OCI-LY1 (cell line): Measurements from ENCODE around the gene TBC1D16.

ENCODE experiments used
- H2AFZ ChIP-seq: fragments of 200-600 bp; sonication (generic), shearing (Covaris generic); 2 replicates; pipeline ENCODE4 v1.6.0; 2014; ENCODE audit warnings: antibody characterized with exemption, mild to moderate bottlenecking, low read length
- H3F3A ChIP-seq: fragments of 200-600 bp; sonication (generic), shearing (Covaris generic); 2 replicates; pipeline ENCODE4 v1.6.0; 2014; ENCODE audit warnings: mild to moderate bottlenecking, antibody characterized with exemption, low read length, moderate library complexity; ENCODE audit not compliant: insufficient read depth
- H3K27ac ChIP-seq: fragments of 200-600 bp; sonication (generic); 2 replicates; pipeline ENCODE4 v1.5.1; 2014; ENCODE audit warnings: low read length, mixed run types, mild to moderate bottlenecking, low read depth; ENCODE audit not compliant: poor library complexity, severe bottlenecking
- H3K27me3 ChIP-seq: fragments of 200-600 bp; sonication (generic); 2 replicates; pipeline ENCODE4 v1.6.0; 2014; ENCODE audit warnings: antibody characterized with exemption, mild to moderate bottlenecking, low read length, moderate library complexity; ENCODE audit not compliant: insufficient read depth
- H3K36me3 ChIP-seq: fragments of 200-600 bp; sonication (generic); 2 replicates; pipeline ENCODE4 v1.6.1; 2014; ENCODE audit warnings: mild to moderate bottlenecking, antibody characterized with exemption, low read length, moderate library complexity, mixed read lengths; ENCODE audit not compliant: insufficient read depth
- H3K4me1 ChIP-seq: fragments of 200-600 bp; sonication (generic); 2 replicates; pipeline ENCODE4 v1.5.1; 2014; ENCODE audit warnings: mild to moderate bottlenecking, low read length, moderate library complexity; ENCODE audit not compliant: insufficient read depth, severe bottlenecking
- H3K4me2 ChIP-seq: fragments of 200-600 bp; sonication (generic), shearing (Covaris generic); 2 replicates; pipeline ENCODE4 v1.6.1; 2014; ENCODE audit warnings: low read length
- H3K4me3 ChIP-seq: fragments of 200-600 bp; sonication (generic); 2 replicates; pipeline ENCODE4 v1.5.1; 2014; ENCODE audit warnings: low read length, low read depth, mild to moderate bottlenecking, mixed read lengths; ENCODE audit not compliant: poor library complexity, severe bottlenecking
- H3K79me2 ChIP-seq: fragments of 200-600 bp; shearing (Covaris generic); 2 replicates; pipeline ENCODE4 v1.6.1; 2016; ENCODE audit warnings: mixed run types, low read length, mixed read lengths; ENCODE audit not compliant: insufficient read depth
- H3K9ac ChIP-seq: fragments of 200-600 bp; sonication (generic), shearing (Covaris generic); 2 replicates; pipeline ENCODE4 v1.6.1; 2014; ENCODE audit warnings: mild to moderate bottlenecking, low read length, mixed read lengths
- H3K9me2 ChIP-seq: fragments of 200-600 bp; sonication (generic), shearing (Covaris generic); 2 replicates; pipeline ENCODE4 v1.6.1; 2014; ENCODE audit warnings: low read depth, mild to moderate bottlenecking, low read length, mixed read lengths
- H3K9me3 ChIP-seq: fragments of 200-600 bp; shearing (Covaris generic); 2 replicates; pipeline ENCODE4 v1.6.1; 2014; ENCODE audit warnings: low read length, mixed read lengths
- H4K20me1 ChIP-seq: fragments of 200-600 bp; sonication (generic), shearing (Covaris generic); 2 replicates; pipeline ENCODE4 v1.6.0; 2016; ENCODE audit warnings: mild to moderate bottlenecking, low read length; ENCODE audit not compliant: insufficient read depth
- EZH2 ChIP-seq: fragments of 200-600 bp; sonication (generic), shearing (Covaris generic); IDR thresholded peaks from 2 replicates; pipeline ENCODE4 v1.8.0; 2017; ENCODE audit warnings: borderline replicate concordance, mixed run types, mild to moderate bottlenecking, antibody characterized with exemption, low read length, moderate library complexity, mixed read lengths
- TF ChIP-seq, protein P1 (sequence below): fragments of 200-600 bp; sonication (generic), shearing (Covaris generic); IDR thresholded peaks from 2 replicates; pipeline ENCODE4 v1.5.1; 2017; ENCODE audit warnings: mild to moderate bottlenecking, antibody characterized with exemption, low read length, moderate library complexity, mixed read lengths

The TBC1D16 gene

DNA sequence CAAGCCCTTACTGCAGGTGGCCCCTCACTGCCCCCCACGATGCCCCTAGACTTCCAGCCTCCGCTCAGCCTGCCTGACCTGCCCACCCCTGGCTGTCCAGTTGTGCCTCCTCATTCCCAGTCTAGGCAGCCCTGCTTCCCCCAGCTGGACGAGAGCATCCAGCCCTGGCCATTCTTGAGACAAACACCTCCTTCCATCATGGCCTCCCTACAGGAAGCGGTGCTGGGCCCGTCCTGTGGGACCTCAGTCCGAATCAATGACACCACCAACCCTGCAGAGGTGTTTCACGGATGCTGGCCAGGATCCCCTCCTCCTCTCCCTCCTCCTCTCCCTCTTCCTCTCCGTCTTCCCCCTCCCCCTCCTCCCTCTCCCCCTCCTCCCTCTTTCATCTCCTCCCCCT lies 29.0 kb upstream of the TBC1D16 start:
- Histone ChIP-seq H2AFZ (no peak overlapping the region), H3K27ac (no peak overlapping the region), H3K36me3 (no peaks in the 10 kb centered on the region), H3F3A (no peaks in the 10 kb centered on the region), H4K20me1 (no peaks in the 10 kb centered on the region), H3K9me3 (no peaks in the 10 kb centered on the region), H3K4me2 (no peak overlapping the region), H3K4me3 (no peak overlapping the region), H3K9ac (no peak overlapping the region), H3K4me1 (no peaks in the 10 kb centered on the region), H3K79me2 (no peaks in the 10 kb centered on the region), H3K27me3 (peaks cover 10% of the 10 kb centered on the region), H3K9me2 (no peaks in the 10 kb centered on the region)
- TF ChIP-seq EZH2 = no peak

GRCh38 chr17:80063830-80064585 lies 28.3 kb upstream of the TBC1D16 start:
- Histone ChIP-seq H3K4me2 (no peak overlapping the region), H3K36me3 (no peaks in the 10 kb centered on the region), H3K9ac (no peak overlapping the region), H3K27me3 (peaks cover 8% of the 10 kb centered on the region), H3K4me1 (no peaks in the 10 kb centered on the region), H3K9me3 (no peaks in the 10 kb centered on the region), H2AFZ (no peak overlapping the region), H3K27ac (no peak overlapping the region), H3F3A (no peaks in the 10 kb centered on the region), H3K9me2 (no peaks in the 10 kb centered on the region), H3K79me2 (no peaks in the 10 kb centered on the region), H3K4me3 (no peak overlapping the region), H4K20me1 (no peaks in the 10 kb centered on the region)
- TF ChIP-seq EZH2 = no peak
- TF ChIP-seq, protein P1, sequence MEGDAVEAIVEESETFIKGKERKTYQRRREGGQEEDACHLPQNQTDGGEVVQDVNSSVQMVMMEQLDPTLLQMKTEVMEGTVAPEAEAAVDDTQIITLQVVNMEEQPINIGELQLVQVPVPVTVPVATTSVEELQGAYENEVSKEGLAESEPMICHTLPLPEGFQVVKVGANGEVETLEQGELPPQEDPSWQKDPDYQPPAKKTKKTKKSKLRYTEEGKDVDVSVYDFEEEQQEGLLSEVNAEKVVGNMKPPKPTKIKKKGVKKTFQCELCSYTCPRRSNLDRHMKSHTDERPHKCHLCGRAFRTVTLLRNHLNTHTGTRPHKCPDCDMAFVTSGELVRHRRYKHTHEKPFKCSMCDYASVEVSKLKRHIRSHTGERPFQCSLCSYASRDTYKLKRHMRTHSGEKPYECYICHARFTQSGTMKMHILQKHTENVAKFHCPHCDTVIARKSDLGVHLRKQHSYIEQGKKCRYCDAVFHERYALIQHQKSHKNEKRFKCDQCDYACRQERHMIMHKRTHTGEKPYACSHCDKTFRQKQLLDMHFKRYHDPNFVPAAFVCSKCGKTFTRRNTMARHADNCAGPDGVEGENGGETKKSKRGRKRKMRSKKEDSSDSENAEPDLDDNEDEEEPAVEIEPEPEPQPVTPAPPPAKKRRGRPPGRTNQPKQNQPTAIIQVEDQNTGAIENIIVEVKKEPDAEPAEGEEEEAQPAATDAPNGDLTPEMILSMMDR = no peak

DNA sequence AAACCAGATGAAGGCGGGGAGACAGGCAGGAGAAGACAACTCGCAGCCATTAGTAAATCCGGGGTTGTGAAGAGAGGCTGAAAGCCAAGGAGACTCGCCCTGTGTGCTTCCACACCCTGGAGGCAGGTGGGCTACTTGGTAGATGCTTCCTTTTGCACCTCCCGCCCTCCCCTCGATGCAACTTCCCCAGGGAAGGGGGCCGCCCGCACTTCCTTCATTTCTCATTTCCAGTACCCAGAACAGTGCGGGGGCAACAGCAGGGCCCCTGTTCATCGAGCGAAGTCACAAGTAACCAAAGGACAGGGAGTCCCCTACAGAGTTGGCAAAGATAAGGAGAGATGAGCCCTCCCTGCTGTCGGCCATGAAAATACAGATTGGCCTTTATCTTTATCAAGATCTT lies 25.7 kb upstream of the TBC1D16 start:
- no peaks in the 10 kb centered on the region for H3K9me3 ChIP-seq
- no peaks in the 10 kb centered on the region for H3K9me2 ChIP-seq
- H3K9ac ChIP-seq = no peak overlapping the region
- no peak overlapping the region for H2AFZ ChIP-seq
- no peaks in the 10 kb centered on the region for H3K79me2 ChIP-seq
- no peaks in the 10 kb centered on the region for H4K20me1 ChIP-seq
- no peaks in the 10 kb centered on the region for H3K36me3 ChIP-seq
- no peak overlapping the region for H3K4me2 ChIP-seq
- TF ChIP-seq EZH2 = no peak
- TF ChIP-seq, protein P1 = no peak
- no peak overlapping the region for H3K4me3 ChIP-seq
- H3K27ac ChIP-seq = no peak overlapping the region
- H3F3A ChIP-seq = no peaks in the 10 kb centered on the region
- H3K27me3 ChIP-seq = peaks cover 6% of the 10 kb centered on the region
- no peaks in the 10 kb centered on the region for H3K4me1 ChIP-seq

DNA sequence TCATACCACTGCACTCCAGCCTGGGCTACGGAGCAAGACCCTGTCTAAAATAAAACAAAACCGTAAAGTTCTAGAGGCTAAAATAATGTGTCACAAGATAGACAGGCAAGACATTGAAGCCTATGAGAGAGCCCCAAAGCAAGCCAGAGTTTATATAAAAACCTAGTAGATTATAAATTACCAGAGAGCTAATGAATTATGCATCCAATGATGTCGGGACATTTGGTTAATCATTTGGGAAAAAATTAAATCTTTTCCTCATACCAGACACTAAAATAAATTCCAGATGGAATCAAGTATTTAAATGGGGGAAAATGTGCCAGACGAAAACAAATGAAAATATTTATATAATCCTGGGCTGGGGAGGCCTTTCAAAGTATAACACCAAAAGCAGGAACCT lies 25.0 kb upstream of the TBC1D16 start:
- H4K20me1 ChIP-seq = no peaks in the 10 kb centered on the region
- H3K9me3 ChIP-seq = no peaks in the 10 kb centered on the region
- H3K9ac ChIP-seq = no peak overlapping the region
- no peaks in the 10 kb centered on the region for H3K9me2 ChIP-seq
- H3K4me2 ChIP-seq = no peak overlapping the region
- H3K27ac ChIP-seq = no peak overlapping the region
- TF ChIP-seq, protein P1 = no peak
- TF ChIP-seq EZH2 = no peak
- H3K79me2 ChIP-seq = no peaks in the 10 kb centered on the region
- no peaks in the 10 kb centered on the region for H3K4me1 ChIP-seq
- H2AFZ ChIP-seq = no peak overlapping the region
- H3K36me3 ChIP-seq = no peaks in the 10 kb centered on the region
- H3K4me3 ChIP-seq = no peak overlapping the region
- H3K27me3 ChIP-seq = peaks cover 10% of the 10 kb centered on the region
- no peaks in the 10 kb centered on the region for H3F3A ChIP-seq
